Measurements from ENCODE around the gene SORCS3. TPM values are rescaled to one million over a fixed set of nuclear protein-coding genes. Genes with fewer than 3 reads are reported as not detected.

Gene SORCS3
- total RNA-seq, 1 experiment from 2014 or later = not detected

GRCh38 chr10:104706886-104707285 is 65.8 kb downstream of the SORCS3 start:
- ChIA-PET CTCF (no interaction called here), POLR2A (no interaction called here), RAD21 (ENCODE audit: low non-redundant PET in 1 of 2, low total read pairs in 2 of 2, uncharacterized antibody in 2 of 2, unreplicated experiment in 2 of 2) (no interaction called here)
- ATAC-seq (no peak), DNase-seq (ENCODE audit: low read depth, low spot score) (no peak)
- no peak overlapping the region for H3K27ac ChIP-seq (ENCODE audit: low read depth, low read length)
- H3K9me3 ChIP-seq (ENCODE audit: control insufficient read depth in 1 of 2, insufficient read depth in 1 of 2, low read depth in 1 of 2, low read length in 2 of 2) = no peaks in the 10 kb centered on the region
- H3K4me1 ChIP-seq (ENCODE audit: control insufficient read depth in 1 of 2, insufficient read depth in 2 of 2, low read length in 2 of 2) = no peaks in the 10 kb centered on the region
- H4K20me1 ChIP-seq (ENCODE audit: insufficient read depth) = no peaks in the 10 kb centered on the region
- intact Hi-C loops (cut with micrococcal nuclease) = no loop called here
- peaks cover 45% of the 10 kb centered on the region for H3K27me3 ChIP-seq (ENCODE audit: insufficient read depth, low read length)
- no peaks in the 10 kb centered on the region for H3K9me2 ChIP-seq (ENCODE audit: insufficient read depth)
- H3K4me2 ChIP-seq (ENCODE audit: low read length) = no peak overlapping the region
- no peaks in the 10 kb centered on the region for H3K36me3 ChIP-seq (ENCODE audit: control insufficient read depth in 1 of 2, insufficient read depth in 2 of 2, low read length in 2 of 2)
- no peak overlapping the region for H3K4me3 ChIP-seq (replicated peaks in 1 of 2; ENCODE audit: low read depth in 1 of 2, low read length in 2 of 2)
- H3K9ac ChIP-seq (ENCODE audit: low read length) = no peak overlapping the region
- TF ChIP-seq ELF1 (IDR thresholded peaks at IDR 0.05; ENCODE audit: borderline replicate concordance, low read depth) (no peak), TCF7L2 (IDR thresholded peaks at IDR 0.05; ENCODE audit: borderline replicate concordance, extremely low read depth, insufficient read depth, insufficient read length) (no peak), POLR2AphosphoS5 (IDR thresholded peaks at IDR 0.05; ENCODE audit: low read depth, low read length) (no peak), CEBPB (IDR thresholded peaks at IDR 0.05; ENCODE audit: low read depth) (no peak), POLR2A (IDR thresholded peaks at IDR 0.05; ENCODE audit: borderline replicate concordance, extremely low read depth, insufficient read depth, insufficient read length) (no peak), CBX3 (IDR thresholded peaks at IDR 0.05; ENCODE audit: low read depth) (no peak), EGR1 (IDR thresholded peaks at IDR 0.05; ENCODE audit: low read depth) (no peak), SP1 (IDR thresholded peaks at IDR 0.05; ENCODE audit: low read depth) (no peak), ZBTB33 (IDR thresholded peaks at IDR 0.05; ENCODE audit: extremely low read depth, insufficient replicate concordance, low read length) (no peak), JUND (IDR thresholded peaks at IDR 0.05) (no peak), REST (IDR thresholded peaks at IDR 0.05; ENCODE audit: low read depth) (no peak), EZH2 (IDR thresholded peaks at IDR 0.05) (no peak), YY1 (IDR thresholded peaks at IDR 0.05; ENCODE audit: extremely low read depth, insufficient replicate concordance, low read depth, low read length) (no peak), SIN3A (IDR thresholded peaks at IDR 0.05; ENCODE audit: low read depth) (no peak), MAX (IDR thresholded peaks at IDR 0.05) (no peak), ATF3 (IDR thresholded peaks at IDR 0.05) (no peak), FOSL1 (IDR thresholded peaks at IDR 0.05; ENCODE audit: low read depth) (no peak), CTCF (IDR thresholded peaks at IDR 0.05 in 2 of 3, conservative IDR thresholded peaks at IDR 0.05 in 1 of 3; ENCODE audit: borderline replicate concordance in 1 of 3, insufficient read depth in 1 of 3, low read depth in 2 of 3, low read length in 2 of 3) (no peak), EZH2phosphoT487 (IDR thresholded peaks at IDR 0.05; ENCODE audit: borderline replicate concordance) (no peak)
- no peak overlapping the region for H2AFZ ChIP-seq (ENCODE audit: low read depth, low read length, poor library complexity, severe bottlenecking)
- H3K79me2 ChIP-seq (ENCODE audit: insufficient read depth, low read length) = no peaks in the 10 kb centered on the region
- no TSS peak for BruUV-seq (replicated peaks)
